Epithelial cell of proximal tubule (primary cell): ENCODE data around the gene MTF2. TPM values are rescaled to one million over a fixed set of nuclear protein-coding genes. Genes with fewer than 3 reads are reported as not detected.
"Not testable (repeated sequence)": the region's sequence is repeated elsewhere in the genome, so short reads cannot be mapped to it uniquely, and the experiment has no call there.

Source experiments
- DNase-seq: peaks from one replicate; pipeline ENCODE4 v3.0.0-alpha.2; 2011; ENCODE audit warnings: low read depth
- H3K4me3 ChIP-seq: 2 replicates; pipeline ENCODE4 v1.5.1; 2011; ENCODE audit warnings: low read depth, mild to moderate bottlenecking, low read length
- CTCF ChIP-seq: conservative IDR thresholded peaks from 2 replicates; pipeline ENCODE4 v1.5.1; 2012; ENCODE audit warnings: low read depth, mild to moderate bottlenecking, low read length
- total RNA-seq: library from RNA; depleted of rRNA; stranded (reverse); fragments of >200 nt; gene quantifications from 2 replicates; pipeline ENCODE4 v1.2.3, GENCODE V29; 2015

Gene MTF2
- total RNA-seq, 1 donor from 2014 or later, result 26.3 TPM

- TF ChIP-seq CTCF, result no peak
- DNase-seq, result no peak
- no peak overlapping the region for H3K4me3 ChIP-seq
Observed at GRCh38 chr1:93151474-93151873, 72.4 kb downstream of the MTF2 start.

DNA sequence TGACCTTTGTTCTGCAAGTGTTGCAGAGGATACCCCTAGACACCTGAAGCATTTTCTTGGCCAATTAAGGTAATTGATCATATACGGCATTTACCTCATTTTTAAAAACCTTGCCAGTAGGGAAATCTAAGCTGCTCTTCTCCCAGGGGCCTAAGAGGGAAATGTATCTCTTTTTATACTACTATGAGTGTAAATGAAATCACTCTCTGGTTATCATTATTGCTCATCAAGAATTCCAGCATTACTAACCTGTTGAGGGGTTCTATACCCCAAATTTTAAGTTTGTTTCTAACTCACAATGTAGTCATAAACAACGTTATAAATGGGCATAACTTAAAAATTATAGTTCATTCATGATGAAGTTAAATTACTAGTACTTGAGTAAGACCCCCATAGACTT, 73.8 kb downstream of the MTF2 start:
- no peak for TF ChIP-seq CTCF
- H3K4me3 ChIP-seq, result no peak overlapping the region
- DNase-seq, result no peak

- H3K4me3 ChIP-seq, result no peak overlapping the region
- no peak for TF ChIP-seq CTCF
- no peak for DNase-seq
Observed at GRCh38 chr1:93154898-93155297, 75.8 kb downstream of the MTF2 start.

DNA sequence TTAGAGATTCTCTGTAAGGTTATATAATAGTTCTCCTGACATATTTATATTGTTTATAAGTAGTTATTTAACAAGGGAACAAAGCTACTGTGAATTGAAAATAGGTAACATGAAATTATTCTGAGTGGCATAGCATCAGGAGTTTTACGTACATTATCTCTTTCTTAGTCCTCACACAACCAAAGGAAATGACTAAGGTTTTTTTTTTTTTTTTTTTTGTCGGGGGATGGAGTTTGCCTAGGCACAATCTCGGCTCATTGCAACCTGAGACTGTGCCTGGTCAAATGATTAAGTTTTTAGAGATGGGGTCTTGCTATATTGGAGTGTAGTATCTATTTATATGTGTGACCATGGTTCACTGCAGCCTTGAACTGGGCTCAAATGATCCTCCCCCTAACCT, 76.3 kb downstream of the MTF2 start:
- no peak overlapping the region for H3K4me3 ChIP-seq
- DNase-seq, result no peak
- TF ChIP-seq CTCF, result no peak

GRCh38 chr1:93159337-93159736, 80.3 kb downstream of the MTF2 start:
- no peak for DNase-seq
- no peak for TF ChIP-seq CTCF
- no peak overlapping the region for H3K4me3 ChIP-seq

DNA sequence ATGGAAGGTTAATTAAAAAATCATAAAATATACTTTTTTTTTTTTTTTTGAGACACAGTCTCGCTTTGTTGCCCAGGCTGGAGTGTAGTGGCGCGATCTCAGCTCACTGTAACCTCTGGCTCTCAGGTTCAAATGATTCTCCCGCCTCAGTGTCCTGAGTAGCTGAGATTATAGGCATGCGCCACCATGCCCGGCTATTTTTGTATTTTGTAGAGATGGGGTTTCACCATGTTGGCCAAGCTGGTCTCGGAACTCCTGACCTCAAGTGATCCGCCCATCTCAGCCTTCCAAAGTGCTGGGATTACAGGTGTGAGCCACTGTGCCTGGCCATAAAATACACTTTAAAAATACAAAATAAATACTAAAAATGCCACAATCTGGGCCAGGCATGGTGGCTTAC, 84.2 kb downstream of the MTF2 start:
- DNase-seq, H3K4me3 ChIP-seq: not testable (repeated sequence)

DNA sequence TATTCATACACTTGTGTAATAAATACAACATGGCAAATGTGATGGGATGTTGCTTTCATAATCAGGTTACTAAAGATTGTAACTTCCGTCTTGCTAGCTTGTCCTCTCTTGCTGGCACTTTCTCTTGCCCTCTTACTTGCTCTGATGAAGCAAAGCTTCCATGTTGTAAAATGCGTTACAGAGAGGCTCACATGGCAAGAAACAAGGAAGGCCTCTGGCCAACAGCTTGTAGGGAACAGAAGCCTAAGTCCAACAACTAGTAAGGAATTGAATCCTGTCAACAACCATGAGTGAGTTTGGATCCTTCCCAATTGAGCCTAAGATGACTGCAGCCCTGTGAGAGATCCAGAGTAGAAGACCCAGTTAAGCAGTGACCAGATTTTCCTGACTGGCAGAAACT, 85.7 kb downstream of the MTF2 start:
- DNase-seq, result no peak
- H3K4me3 ChIP-seq, result no peak overlapping the region
- no peak for TF ChIP-seq CTCF

DNA sequence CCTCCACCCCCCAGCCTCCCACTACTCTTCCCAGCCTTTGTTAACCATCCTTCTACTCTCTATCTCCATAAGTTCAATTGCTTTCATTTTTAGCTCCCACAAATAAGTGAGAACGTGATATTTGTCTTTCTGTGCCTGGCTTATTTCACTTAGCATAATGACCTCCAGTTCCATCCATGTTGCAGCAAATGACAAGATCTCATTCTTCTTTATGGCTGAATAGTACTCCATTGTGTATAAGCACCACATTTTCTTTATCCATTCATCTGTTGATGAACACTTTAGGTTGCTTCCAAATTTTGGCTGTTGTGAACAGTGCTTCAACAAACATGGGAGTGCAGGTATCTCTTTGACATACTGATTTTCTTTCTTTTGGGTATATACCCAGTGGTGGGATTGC, 86.8 kb downstream of the MTF2 start:
- DNase-seq, H3K4me3 ChIP-seq: not testable (repeated sequence)
